GM21367 (cell line): ENCODE measurements around the gene NPIPA5.
"Not testable (repeated sequence)": the region's sequence is repeated elsewhere in the genome, so short reads cannot be mapped to it uniquely, and the experiment has no call there.

Source experiments
- ATAC-seq: cut with Tn5 transposase; IDR thresholded peaks from one replicate; pipeline ENCODE4 v1.9.1; 2021; ENCODE audit not compliant: unreplicated experiment

Gene NPIPA5

GRCh38 chr16:15378194-15378593 is at the start of gene NPIPA5:
NPIPA5 (minus strand) TSS chr16:15378294; CDS start chr16:15378294, 0 bp downstream.
- ATAC-seq = not testable (repeated sequence)

DNA sequence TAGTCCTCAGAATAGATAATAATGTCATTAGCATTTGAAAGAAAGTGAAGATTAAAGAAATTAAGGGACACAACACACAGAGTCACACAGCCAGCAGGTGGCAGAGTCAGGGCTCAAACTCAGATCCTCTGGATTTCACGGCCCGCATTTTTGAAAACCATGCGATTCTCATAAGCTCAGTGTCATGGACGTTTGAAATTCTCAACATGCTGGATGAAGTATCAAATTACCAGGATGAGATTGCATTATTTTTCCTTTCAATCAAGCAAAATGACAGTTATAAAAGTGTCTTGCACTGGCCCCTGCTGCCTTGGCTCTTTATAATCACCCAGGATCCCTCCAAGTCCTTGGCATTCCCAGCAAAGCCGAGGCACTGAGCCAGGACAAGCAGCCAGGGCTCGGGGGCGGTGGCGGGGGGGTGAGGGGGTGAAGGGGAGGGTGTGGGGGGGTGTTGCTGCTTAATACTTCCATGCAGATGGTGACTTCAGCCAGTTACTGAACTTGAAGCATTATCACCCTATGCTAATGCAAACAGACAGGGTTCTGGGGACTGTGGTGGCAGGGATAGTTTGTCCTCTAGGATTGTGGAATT is 49.6 kb upstream of the NPIPA5 start:
- ATAC-seq = no peak

- ATAC-seq = no peak
Observed at GRCh38 chr16:15426796-15427195, 48.7 kb upstream of the NPIPA5 start.

- ATAC-seq = no peak
Observed at GRCh38 chr16:15425861-15426260, 47.8 kb upstream of the NPIPA5 start.

GRCh38 chr16:15422222-15422621 is 44.1 kb upstream of the NPIPA5 start:
- no peak for ATAC-seq

DNA sequence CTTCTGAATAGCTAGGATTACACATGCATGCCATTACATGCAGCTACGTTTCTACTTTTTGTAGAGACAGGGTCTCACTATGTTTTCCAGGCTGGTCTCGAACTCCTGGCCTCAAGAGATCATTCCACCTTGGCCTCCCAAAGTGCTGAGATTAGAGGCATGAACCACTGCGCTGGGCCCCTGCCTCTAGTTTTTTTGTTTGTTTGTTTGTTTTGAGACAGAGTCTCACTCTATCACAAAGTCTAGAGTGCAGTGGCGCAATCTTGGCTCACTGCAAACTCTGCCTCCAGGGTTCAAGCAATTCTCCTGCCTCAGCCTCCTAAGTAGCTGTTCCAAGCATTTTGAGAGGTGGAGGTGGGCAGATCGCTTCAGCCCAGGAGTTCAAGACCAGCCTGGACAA is 43.6 kb upstream of the NPIPA5 start:
- not testable (repeated sequence) for ATAC-seq

GRCh38 chr16:15418206-15418605 is 40.1 kb upstream of the NPIPA5 start:
- ATAC-seq = no peak

GRCh38 chr16:15417197-15417596 is 39.1 kb upstream of the NPIPA5 start:
- no peak for ATAC-seq

DNA sequence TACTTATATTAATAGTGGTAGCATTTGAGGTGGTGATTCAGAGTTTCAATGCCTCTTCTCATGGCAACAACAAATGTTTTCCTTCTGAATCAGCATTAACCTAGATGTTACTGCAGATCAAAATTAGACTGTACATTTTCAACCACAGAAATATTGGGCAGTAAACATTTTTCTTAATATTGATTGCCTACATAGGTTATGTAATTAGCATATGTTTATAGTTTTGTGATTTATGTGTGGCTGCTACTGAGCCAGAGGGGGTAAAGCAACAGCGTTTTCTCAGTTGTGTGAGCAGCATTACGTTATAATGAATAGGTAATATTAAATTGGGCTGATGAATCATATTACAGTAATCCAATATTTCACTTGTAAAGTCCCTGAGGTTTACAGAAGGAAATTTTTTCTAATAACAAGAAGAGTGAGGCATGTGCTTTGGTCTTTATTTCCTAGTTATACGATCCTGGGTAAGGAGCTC is 37.5 kb upstream of the NPIPA5 start:
- no peak for ATAC-seq

DNA sequence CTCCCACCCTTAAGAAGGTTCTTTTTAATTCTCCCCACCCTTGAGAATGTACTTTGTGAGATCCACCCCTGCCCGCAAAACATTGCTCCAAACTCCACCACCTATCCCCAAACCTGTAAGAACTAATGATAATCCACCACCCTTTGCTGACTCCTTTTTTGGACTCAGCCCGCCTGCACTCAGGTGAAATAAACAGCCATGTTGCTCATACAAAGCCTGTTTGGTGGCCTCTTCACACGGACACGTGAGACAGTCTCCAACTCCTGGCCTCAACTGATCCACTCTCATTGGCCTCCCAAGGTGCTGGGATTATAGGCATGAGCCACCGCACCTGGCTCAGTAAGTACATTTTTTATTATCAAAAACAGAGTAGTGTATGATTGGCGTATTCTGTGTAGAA is 31.4 kb upstream of the NPIPA5 start:
- ATAC-seq = not testable (repeated sequence)

DNA sequence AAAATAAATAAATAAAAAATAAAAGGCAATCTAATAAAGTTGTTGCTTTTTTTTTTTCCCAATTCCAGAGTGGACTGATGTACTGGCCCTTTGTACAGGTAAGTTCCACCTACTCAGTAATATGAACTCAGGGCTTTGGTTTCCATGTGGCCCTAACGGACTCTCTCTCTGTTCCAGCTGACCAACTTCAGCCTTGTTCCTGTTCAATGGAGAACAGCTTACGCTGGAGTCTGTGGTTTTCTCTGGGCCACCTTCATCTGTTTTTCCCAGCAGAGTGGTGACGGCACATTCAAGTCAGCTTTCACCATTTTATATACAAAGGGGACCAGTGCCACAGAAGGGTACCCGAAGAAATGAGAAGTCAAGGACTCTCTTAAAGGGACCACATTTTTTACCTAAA is 29.7 kb upstream of the NPIPA5 start:
- not testable (repeated sequence) for ATAC-seq

- ATAC-seq = no peak
Observed at GRCh38 chr16:15404792-15405191, 26.7 kb upstream of the NPIPA5 start.

GRCh38 chr16:15404091-15404490 is 26.0 kb upstream of the NPIPA5 start:
- ATAC-seq = not testable (repeated sequence)

GRCh38 chr16:15403392-15403995 is 25.4 kb upstream of the NPIPA5 start:
- no peak for ATAC-seq

GRCh38 chr16:15401972-15402371 is 23.9 kb upstream of the NPIPA5 start:
- ATAC-seq = no peak

GRCh38 chr16:15400314-15400713 is 22.2 kb upstream of the NPIPA5 start:
- not testable (repeated sequence) for ATAC-seq

GRCh38 chr16:15399317-15399716 is 21.2 kb upstream of the NPIPA5 start:
- no peak for ATAC-seq

GRCh38 chr16:15398618-15399316 is 20.7 kb upstream of the NPIPA5 start:
- no peak for ATAC-seq

- ATAC-seq = no peak
Observed at GRCh38 chr16:15396948-15397594, 19.0 kb upstream of the NPIPA5 start.

DNA sequence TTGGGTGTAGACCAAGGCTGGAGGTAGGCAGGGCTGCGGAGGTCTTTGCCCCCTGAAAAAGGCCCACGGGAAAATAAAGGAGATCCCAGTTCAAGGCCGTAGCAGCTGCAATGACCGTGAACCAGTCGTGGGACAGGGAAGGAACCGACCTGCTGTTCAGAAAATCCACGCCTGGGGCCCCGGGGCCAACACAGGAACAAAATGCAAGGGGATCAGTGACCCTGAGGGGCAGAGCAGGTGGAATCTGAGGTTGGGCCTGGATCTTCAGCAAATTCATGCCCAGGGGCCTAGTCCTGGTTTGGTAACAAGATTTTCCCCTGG is 18.4 kb upstream of the NPIPA5 start:
- not testable (repeated sequence) for ATAC-seq

DNA sequence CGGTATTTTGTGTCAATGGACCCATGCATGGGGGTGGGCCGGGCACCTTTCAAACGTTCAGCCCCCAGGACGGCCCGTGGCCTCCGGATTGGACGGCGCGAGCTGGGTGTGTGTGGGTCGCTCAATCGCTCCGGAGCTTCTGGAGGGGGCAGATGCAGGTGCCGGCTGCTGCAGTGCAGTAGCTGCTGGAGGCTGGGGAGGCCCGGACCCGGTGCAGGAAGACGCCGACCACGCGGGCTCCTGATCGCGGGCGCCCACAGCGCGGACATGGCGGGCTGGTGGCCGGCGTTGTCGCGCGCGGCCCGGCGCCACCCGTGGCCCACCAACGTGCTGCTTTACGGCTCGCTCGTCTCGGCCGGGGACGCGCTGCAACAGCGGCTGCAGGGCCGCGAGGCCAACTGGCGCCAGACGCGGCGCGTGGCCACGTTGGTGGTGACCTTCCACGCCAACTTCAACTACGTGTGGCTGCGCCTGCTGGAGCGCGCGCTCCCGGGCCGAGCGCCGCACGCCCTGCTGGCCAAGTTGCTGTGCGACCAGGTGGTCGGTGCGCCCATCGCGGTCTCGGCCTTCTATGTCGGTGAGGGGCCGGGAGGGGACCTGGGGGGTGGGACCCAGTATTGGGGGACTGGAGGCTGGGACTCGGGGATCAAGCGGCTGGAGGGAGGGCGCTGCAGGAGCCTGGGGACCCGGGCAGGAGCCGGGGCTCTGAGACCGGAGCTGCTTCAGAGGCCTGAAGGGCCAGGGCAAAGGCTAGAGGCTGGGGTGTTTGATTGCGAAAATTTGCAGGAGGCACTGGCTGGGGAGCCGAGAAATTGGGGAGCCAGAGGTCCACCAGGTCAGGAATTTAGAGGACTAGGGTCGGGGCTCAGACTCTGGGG is 17.8 kb upstream of the NPIPA5 start, which contains the start of gene MPV17L:
Gene MPV17L (plus strand): TSS at position 124 of the 878 bp plus-strand sequence. CDS start 144 bp downstream, at position 268.
- not testable (repeated sequence) for ATAC-seq
